ENCODE results near the gene TMEM121B.

- TF ChIP-seq, protein P1, sequence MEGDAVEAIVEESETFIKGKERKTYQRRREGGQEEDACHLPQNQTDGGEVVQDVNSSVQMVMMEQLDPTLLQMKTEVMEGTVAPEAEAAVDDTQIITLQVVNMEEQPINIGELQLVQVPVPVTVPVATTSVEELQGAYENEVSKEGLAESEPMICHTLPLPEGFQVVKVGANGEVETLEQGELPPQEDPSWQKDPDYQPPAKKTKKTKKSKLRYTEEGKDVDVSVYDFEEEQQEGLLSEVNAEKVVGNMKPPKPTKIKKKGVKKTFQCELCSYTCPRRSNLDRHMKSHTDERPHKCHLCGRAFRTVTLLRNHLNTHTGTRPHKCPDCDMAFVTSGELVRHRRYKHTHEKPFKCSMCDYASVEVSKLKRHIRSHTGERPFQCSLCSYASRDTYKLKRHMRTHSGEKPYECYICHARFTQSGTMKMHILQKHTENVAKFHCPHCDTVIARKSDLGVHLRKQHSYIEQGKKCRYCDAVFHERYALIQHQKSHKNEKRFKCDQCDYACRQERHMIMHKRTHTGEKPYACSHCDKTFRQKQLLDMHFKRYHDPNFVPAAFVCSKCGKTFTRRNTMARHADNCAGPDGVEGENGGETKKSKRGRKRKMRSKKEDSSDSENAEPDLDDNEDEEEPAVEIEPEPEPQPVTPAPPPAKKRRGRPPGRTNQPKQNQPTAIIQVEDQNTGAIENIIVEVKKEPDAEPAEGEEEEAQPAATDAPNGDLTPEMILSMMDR (IDR thresholded peaks at IDR 0.05) = no peak
- no peak for TF ChIP-seq POLR2A (IDR thresholded peaks at IDR 0.05)
Measured at GRCh38 chr22:17116572-17117330, 4.4 kb downstream of the TMEM121B start.
